ENCODE measurements around the gene GJD3.

- TF ChIP-seq CTCF (IDR thresholded peaks at IDR 0.05) (no peak), POLR2A (IDR thresholded peaks at IDR 0.05) (no peak)
Observed at GRCh38 chr17:40340327-40340726, 24.2 kb downstream of the GJD3 start.

Data from body of pancreas (tissue), 4 donors.